GM13977 (cell line): Measurements from ENCODE around the gene GPR139.

Experiments
- DNase-seq: peaks from one replicate; pipeline ENCODE4 v3.0.0; 2012; ENCODE audit warnings: low spot score
- in situ Hi-C: fragments of 300-500 bp; cut with MboI; formaldehyde crosslinking; loops from one replicate; pipeline ENCODE4 v1.12.0; 2022; ENCODE audit warnings: low sequenced_read_pairs, low pct_unique_long_range_greater_than_20kb, mixed read lengths, inconsistent platforms; ENCODE audit not compliant: unreplicated experiment
- TF ChIP-seq, protein P1 (sequence below): IDR thresholded peaks from 2 replicates; pipeline ENCODE4 v1.5.1; 2012; ENCODE audit warnings: mild to moderate bottlenecking, control low read depth; ENCODE audit not compliant: insufficient read depth; ENCODE audit errors: extremely low read depth, missing control alignments

GPR139 gene

DNA sequence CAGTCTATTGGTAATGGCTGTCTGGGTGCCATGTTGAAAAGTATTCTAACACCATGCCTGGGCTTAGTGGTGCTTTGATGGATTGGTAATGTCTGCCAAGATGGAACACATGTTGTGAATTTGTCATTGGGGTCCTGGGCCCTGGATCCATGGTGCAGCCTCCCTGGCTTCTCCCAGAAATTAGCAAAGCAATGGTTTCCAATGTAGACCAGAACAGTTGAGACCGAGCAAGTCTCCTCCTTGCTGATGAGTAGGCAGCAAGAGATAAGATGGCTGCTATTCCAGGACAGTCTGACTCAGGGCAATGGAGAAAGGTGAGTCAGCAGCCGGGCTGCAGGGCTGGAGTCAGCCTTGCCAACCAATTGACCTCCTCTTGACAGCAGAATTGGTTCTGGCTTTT, 30.8 kb downstream of the GPR139 start:
- no peak for DNase-seq
- in situ Hi-C loops: no loop called here
- TF ChIP-seq, protein P1, sequence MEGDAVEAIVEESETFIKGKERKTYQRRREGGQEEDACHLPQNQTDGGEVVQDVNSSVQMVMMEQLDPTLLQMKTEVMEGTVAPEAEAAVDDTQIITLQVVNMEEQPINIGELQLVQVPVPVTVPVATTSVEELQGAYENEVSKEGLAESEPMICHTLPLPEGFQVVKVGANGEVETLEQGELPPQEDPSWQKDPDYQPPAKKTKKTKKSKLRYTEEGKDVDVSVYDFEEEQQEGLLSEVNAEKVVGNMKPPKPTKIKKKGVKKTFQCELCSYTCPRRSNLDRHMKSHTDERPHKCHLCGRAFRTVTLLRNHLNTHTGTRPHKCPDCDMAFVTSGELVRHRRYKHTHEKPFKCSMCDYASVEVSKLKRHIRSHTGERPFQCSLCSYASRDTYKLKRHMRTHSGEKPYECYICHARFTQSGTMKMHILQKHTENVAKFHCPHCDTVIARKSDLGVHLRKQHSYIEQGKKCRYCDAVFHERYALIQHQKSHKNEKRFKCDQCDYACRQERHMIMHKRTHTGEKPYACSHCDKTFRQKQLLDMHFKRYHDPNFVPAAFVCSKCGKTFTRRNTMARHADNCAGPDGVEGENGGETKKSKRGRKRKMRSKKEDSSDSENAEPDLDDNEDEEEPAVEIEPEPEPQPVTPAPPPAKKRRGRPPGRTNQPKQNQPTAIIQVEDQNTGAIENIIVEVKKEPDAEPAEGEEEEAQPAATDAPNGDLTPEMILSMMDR: no peak

- DNase-seq: no peak
- TF ChIP-seq, protein P1: no peak
- in situ Hi-C loops: no loop called here
Measured at GRCh38 chr16:20041924-20042596, 31.6 kb downstream of the GPR139 start.

DNA sequence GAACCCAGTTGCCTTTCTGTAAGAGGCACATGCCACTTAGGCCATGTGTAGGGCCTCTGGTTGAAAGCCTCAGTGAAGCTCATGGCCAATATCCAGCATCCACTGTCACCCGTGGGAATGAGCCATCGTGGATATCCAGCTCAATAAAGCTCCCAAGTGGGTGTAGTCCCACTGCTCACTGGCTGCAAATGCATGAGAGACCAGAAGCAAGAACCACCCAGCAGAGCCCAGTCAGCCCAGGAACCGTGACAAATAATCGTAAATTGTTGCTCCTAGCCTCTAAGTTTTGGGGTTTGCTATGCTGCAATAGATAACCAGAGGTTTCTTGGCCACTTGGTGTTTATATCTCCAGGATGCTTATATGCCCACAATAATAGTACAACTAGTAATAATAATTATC, 33.7 kb downstream of the GPR139 start:
- in situ Hi-C loops: no loop called here
- DNase-seq: no peak
- TF ChIP-seq, protein P1: no peak

DNA sequence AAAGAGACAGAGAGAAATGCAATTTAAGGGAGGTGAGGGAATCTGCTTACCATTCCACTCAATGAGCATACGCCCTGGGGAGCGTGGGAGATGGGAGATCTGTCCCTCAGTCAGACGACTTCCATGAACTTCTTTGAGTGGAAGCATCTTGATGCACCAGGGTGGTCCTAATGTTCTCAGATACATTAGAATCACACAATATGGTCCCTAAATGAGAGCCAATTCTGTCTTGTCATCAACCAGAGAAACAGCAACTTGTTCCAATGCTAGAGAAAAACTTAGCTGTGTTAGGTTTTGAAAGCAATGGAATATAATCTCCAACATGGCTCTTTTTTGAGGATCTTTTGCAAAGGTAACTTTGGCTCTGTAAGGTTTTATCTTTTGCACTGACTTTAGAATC, 44.1 kb downstream of the GPR139 start:
- in situ Hi-C loops: no loop called here
- DNase-seq: no peak
- TF ChIP-seq, protein P1: no peak

DNA sequence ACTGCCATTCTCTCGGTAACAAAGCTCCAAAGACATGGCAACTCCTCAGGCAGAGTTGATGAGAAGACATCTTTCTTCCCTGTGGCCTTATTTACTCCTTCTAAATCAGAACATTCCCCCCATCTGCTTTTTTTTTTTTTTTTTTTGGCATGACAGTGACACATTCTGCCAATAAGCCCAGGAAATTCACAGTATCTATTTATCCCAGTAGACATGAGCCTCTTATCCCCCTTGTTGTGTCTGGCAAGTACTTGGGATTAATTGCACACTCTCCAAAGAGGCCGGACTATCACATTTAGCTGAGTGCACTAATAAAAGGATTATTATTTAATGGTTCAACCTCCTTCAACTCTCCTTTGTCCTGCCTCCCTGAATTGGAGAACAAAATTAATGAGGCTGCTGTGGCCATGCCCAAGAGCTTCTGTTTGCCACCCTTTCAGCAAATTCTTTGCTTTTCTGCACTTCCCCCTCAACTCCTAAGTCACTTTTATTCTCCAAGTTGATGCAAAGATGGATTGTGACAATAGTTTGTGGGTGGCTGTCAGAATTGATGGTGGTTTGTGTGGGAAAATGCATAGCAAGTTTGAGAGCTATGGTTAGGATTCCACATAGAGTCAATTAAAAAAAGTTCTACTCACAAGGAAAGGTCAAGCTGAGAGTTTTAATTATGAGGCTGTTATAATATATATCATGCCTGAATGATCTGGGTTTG, 47.2 kb downstream of the GPR139 start:
- in situ Hi-C loops: no loop called here
- TF ChIP-seq, protein P1: no peak
- no peak for DNase-seq

- no peak for DNase-seq
- in situ Hi-C loops: no loop called here
- TF ChIP-seq, protein P1: no peak
Measured at GRCh38 chr16:20023190-20023589, 50.5 kb downstream of the GPR139 start.
